MM.1S (cell line): Measurements from ENCODE around the gene NFX1.

ENCODE experiments used
- CTCF ChIP-seq: fragments of 300-600 bp; sonication (generic); IDR thresholded peaks from 2 replicates; pipeline ENCODE4 v1.5.1; 2016; ENCODE audit warnings: antibody characterized with exemption, low read length, mixed read lengths
- EZH2 ChIP-seq: fragments of 300-600 bp; sonication (generic); optimal IDR thresholded peaks from 2 replicates; pipeline ENCODE3; 2017; ENCODE audit warnings: low read depth, mild to moderate bottlenecking, antibody characterized with exemption, low read length, mixed read lengths

DNA sequence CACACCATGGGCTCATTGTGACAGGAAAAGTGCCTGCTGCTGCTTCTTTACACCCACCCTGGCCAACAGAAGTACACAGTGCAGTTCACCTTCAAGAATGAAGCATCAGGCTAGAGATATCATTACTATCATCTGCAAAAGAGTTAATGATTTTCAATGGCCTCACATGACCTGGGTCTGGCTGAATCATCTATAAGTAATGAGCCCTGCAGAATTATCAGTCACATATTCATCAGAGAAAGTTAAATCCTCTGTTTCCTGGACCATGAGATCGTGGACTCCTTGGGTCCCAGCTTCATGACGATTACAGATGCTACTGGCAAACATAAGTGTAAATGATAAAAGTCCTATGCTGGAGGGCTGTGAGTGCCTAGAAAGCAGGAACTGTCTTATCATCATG, 34.1 kb upstream of the NFX1 start:
- TF ChIP-seq CTCF (no peak), EZH2 (no peak)
